Parathyroid adenoma (tissue), 2 donors: Measurements from ENCODE around the gene RNF19B.

ENCODE experiments used
- H2AFZ ChIP-seq: fragments of 300-600 bp; sonication (generic); one replicate; pipeline ENCODE4 v1.7.0; 2017; ENCODE audit warnings: antibody characterized with exemption, mild to moderate bottlenecking
- H3K27ac ChIP-seq: fragments of 300-600 bp; sonication (generic); one replicate; pipeline ENCODE4 v1.7.0; 2017
- H3K27me3 ChIP-seq: fragments of 300-600 bp; sonication (generic); one replicate; pipeline ENCODE4 v1.7.0; 2017; ENCODE audit warnings: low read length; ENCODE audit not compliant: control insufficient read depth, insufficient read depth
- H3K36me3 ChIP-seq: fragments of 300-600 bp; sonication (generic); one replicate; pipeline ENCODE4 v1.7.0; 2017; ENCODE audit warnings: low read length; ENCODE audit not compliant: control insufficient read depth, insufficient read depth
- H3K4me1 ChIP-seq: fragments of 300-600 bp; sonication (generic); one replicate; pipeline ENCODE4 v1.7.0; 2017; ENCODE audit warnings: control low read depth
- H3K4me2 ChIP-seq: fragments of 300-600 bp; sonication (generic); one replicate; pipeline ENCODE4 v1.7.0; 2017; ENCODE audit warnings: low read length
- H3K4me3 ChIP-seq: fragments of 300-600 bp; sonication (generic); one replicate; pipeline ENCODE4 v1.7.0; 2017; ENCODE audit warnings: low read depth, low read length
- H3K79me2 ChIP-seq: fragments of 300-600 bp; sonication (generic); one replicate; pipeline ENCODE4 v1.7.0; 2017; ENCODE audit warnings: control low read depth
- H3K9ac ChIP-seq: fragments of 300-600 bp; sonication (generic); one replicate; pipeline ENCODE4 v1.7.0; 2017; ENCODE audit warnings: mild to moderate bottlenecking
- H3K9me3 ChIP-seq: fragments of 300-600 bp; sonication (generic); one replicate; pipeline ENCODE4 v1.7.0; 2017; ENCODE audit warnings: low read length; ENCODE audit not compliant: control insufficient read depth
- CTCF ChIP-seq: fragments of 300-600 bp; sonication (generic); IDR thresholded peaks from one replicate; pipeline ENCODE4 v1.7.0; 2017; ENCODE audit warnings: antibody characterized with exemption, mild to moderate bottlenecking
- donor health status: primary hyperparathyroidism.

The RNF19B gene

GRCh38 chr1:32886828-32887414 lies 77.7 kb downstream of the RNF19B start:
- no peaks in the 10 kb centered on the region for H3K27me3 ChIP-seq
- H3K79me2 ChIP-seq, result no peaks in the 10 kb centered on the region
- no peak overlapping the region for H3K27ac ChIP-seq
- H3K4me3 ChIP-seq, result no peak overlapping the region
- no peak overlapping the region for H3K4me2 ChIP-seq
- no peaks in the 10 kb centered on the region for H3K9me3 ChIP-seq
- H3K4me1 ChIP-seq, result no peaks in the 10 kb centered on the region
- no peaks in the 10 kb centered on the region for H3K36me3 ChIP-seq
- H3K9ac ChIP-seq, result no peak overlapping the region
- no peak overlapping the region for H2AFZ ChIP-seq
- TF ChIP-seq CTCF, result no peak
